ENCODE results near the gene TMEM17. TPM values are rescaled to one million over a fixed set of nuclear protein-coding genes. Genes with fewer than 3 reads are reported as not detected.

Gene TMEM17
- total and polyA plus RNA-seq, 2 donors (not counting 3 experiments of a cell fraction or from before 2014, with no cell fraction given): 0.91 to 2.0 TPM

GRCh38 chr2:62467100-62467474 is 38.9 kb downstream of the TMEM17 start:
- no peaks in the 10 kb centered on the region for H4K20me1 ChIP-seq (replicated peaks; ENCODE audit: control insufficient read depth, extremely low read depth, insufficient read depth, low read length)
- H3K79me2 ChIP-seq (ENCODE audit: control insufficient read depth, insufficient read depth, low read length): no peaks in the 10 kb centered on the region
- H3K9me1 ChIP-seq (replicated peaks; ENCODE audit: control insufficient read depth, extremely low read depth, insufficient read depth, low read length): no peaks in the 10 kb centered on the region
- no peak for TF ChIP-seq JUN (IDR thresholded peaks at IDR 0.05; ENCODE audit: borderline replicate concordance, insufficient read depth, insufficient read length, low read depth)
- no peak for TF ChIP-seq GATA2 (IDR thresholded peaks at IDR 0.05; ENCODE audit: insufficient read depth, insufficient read length, low read depth, low read length)
- TF ChIP-seq MYC (IDR thresholded peaks at IDR 0.05; ENCODE audit: low read depth, low read length): no peak
- TF ChIP-seq EZH2 (IDR thresholded peaks at IDR 0.05; ENCODE audit: borderline replicate concordance, low read depth, low read length, severe bottlenecking): no peak
- no peak for TF ChIP-seq CTCF (IDR thresholded peaks at IDR 0.05; ENCODE audit: extremely low read depth in 1 of 2, insufficient read depth in 1 of 2, low read depth in 1 of 2, low read length in 2 of 2)
- TF ChIP-seq, protein P1, sequence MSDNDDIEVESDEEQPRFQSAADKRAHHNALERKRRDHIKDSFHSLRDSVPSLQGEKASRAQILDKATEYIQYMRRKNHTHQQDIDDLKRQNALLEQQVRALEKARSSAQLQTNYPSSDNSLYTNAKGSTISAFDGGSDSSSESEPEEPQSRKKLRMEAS (IDR thresholded peaks at IDR 0.05; ENCODE audit: insufficient read depth, insufficient read length): no peak
- TF ChIP-seq POLR2AphosphoS5 (IDR thresholded peaks at IDR 0.05; ENCODE audit: insufficient read depth, low read depth, low read length): no peak
- no peak for TF ChIP-seq POLR2A (IDR thresholded peaks at IDR 0.05; ENCODE audit: low read depth, low read length)
- TF ChIP-seq FOS (IDR thresholded peaks at IDR 0.05; ENCODE audit: borderline replicate concordance, insufficient read depth, low read length): no peak
- H3K27me3 ChIP-seq (ENCODE audit: control insufficient read depth in 2 of 2, insufficient read depth in 2 of 2, low read length in 2 of 2): no peaks in the 10 kb centered on the region
- H3K4me2 ChIP-seq (ENCODE audit: insufficient read depth, low read length): no peak overlapping the region
- FAIRE-seq (no peak), DNase-seq (ENCODE audit: low read depth, low spot score) (no peak)
- no peak overlapping the region for H2AFZ ChIP-seq (ENCODE audit: low read depth, low read length)
- CTCF ChIA-PET: interaction anchor here (5.7 kb wide), 1 partner anchor 10 kb away, joined by 26 read pairs; no protein-coding TSS in a partner anchor
- no peak overlapping the region for H3K27ac ChIP-seq (ENCODE audit: insufficient read depth, low read depth, low read length)
- no peaks in the 10 kb centered on the region for H3K4me1 ChIP-seq (ENCODE audit: control insufficient read depth, extremely low read depth, insufficient read depth, low read length)
- H3K9ac ChIP-seq (replicated peaks; ENCODE audit: extremely low read depth, insufficient read depth, low read length): no peak overlapping the region
- dilution Hi-C loops (cut with MboI; ENCODE audit: extremely low pct_ligation_motif_present, low sequenced_read_pairs): no loop called here
- BruUV-seq (replicated peaks): no TSS peak
- no peaks in the 10 kb centered on the region for H3K9me3 ChIP-seq (replicated peaks; ENCODE audit: control insufficient read depth, insufficient read depth, low read length)
- POLR2A ChIA-PET: no interaction called here
- H3K36me3 ChIP-seq (ENCODE audit: control insufficient read depth in 2 of 2, extremely low read depth in 1 of 2, insufficient read depth in 2 of 2, low read length in 2 of 2): no peaks in the 10 kb centered on the region
- intact Hi-C loops (cut with micrococcal nuclease): no loop called here
- no peak overlapping the region for H3K4me3 ChIP-seq (replicated peaks in 1 of 3; ENCODE audit: insufficient read depth in 1 of 3, low read depth in 1 of 3, low read length in 3 of 3)
